A673 (cell line): Measurements from ENCODE around the gene HPCAL1. TPM values are rescaled to one million over a fixed set of nuclear protein-coding genes. Genes with fewer than 3 reads are reported as not detected.

Experiments
- BruUV-seq: library from RNA; stranded (reverse); fragments of 400-500 nt; replicated peaks from 2 replicates; lab custom pipeline; 2021; lab: Mats Ljungman, UMichigan
- CTCF ChIA-PET: fragments of 300-600 bp; sonication (Branson Sonifier 250); formaldehyde crosslinking; loops from one replicate; lab custom pipeline; 2022; ENCODE audit warnings: antibody characterized with exemption; lab: Charles Lee
- POLR2A ChIA-PET: fragments of 300-600 bp; sonication (Branson Sonifier 250); formaldehyde crosslinking; loops from one replicate; lab custom pipeline; 2022; ENCODE audit warnings: antibody characterized with exemption; ENCODE audit not compliant: low non-redundant PET; lab: Charles Lee
- DNase-seq: peaks from one replicate; pipeline ENCODE4 v3.0.0-alpha.2; 2015; ENCODE audit warnings: low spot score
- H3K27ac ChIP-seq: fragments of 200-600 bp; sonication (generic); 2 replicates; pipeline ENCODE4 v1.5.1; 2016; ENCODE audit warnings: mixed run types, low read depth, mild to moderate bottlenecking, mixed read lengths, antibody characterized with exemption, low read length; ENCODE audit not compliant: poor library complexity, severe bottlenecking
- H3K27me3 ChIP-seq: fragments of 200-600 bp; sonication (generic); replicated peaks from 2 replicates; pipeline ENCODE4 v1.6.1; 2017; ENCODE audit warnings: mixed run types, low read depth, mild to moderate bottlenecking, mixed read lengths, antibody characterized with exemption, low read length; ENCODE audit not compliant: insufficient read depth, poor library complexity
- H3K36me3 ChIP-seq: fragments of 200-600 bp; sonication (generic); 2 replicates; pipeline ENCODE4 v1.6.1; 2016; ENCODE audit warnings: mixed run types, mild to moderate bottlenecking, mixed read lengths, antibody characterized with exemption, low read length; ENCODE audit not compliant: insufficient read depth, poor library complexity, severe bottlenecking
- H3K4me1 ChIP-seq: fragments of 200-600 bp; sonication (generic); 2 replicates; pipeline ENCODE4 v1.6.1; 2017; ENCODE audit warnings: mixed run types, mild to moderate bottlenecking, mixed read lengths, antibody characterized with exemption, low read length; ENCODE audit not compliant: insufficient read depth, poor library complexity, severe bottlenecking
- H3K4me3 ChIP-seq: fragments of 200-600 bp; sonication (generic); 2 replicates; pipeline ENCODE4 v1.5.1; 2016; ENCODE audit warnings: low read depth, mixed run types, mild to moderate bottlenecking, mixed read lengths, low read length; ENCODE audit not compliant: poor library complexity, severe bottlenecking
- H3K9me3 ChIP-seq: fragments of 200-600 bp; sonication (generic); 2 replicates; pipeline ENCODE4 v1.6.1; 2016; ENCODE audit warnings: mixed run types, low read depth, mild to moderate bottlenecking, mixed read lengths, antibody characterized with exemption, low read length; ENCODE audit not compliant: poor library complexity, severe bottlenecking
- CTCF ChIP-seq: fragments of 300-800, 200-600 bp; sonication (generic); conservative IDR thresholded peaks from 2 replicates; pipeline ENCODE4 v1.5.1; 2017; ENCODE audit warnings: low read depth, mild to moderate bottlenecking, antibody characterized with exemption, low read length, moderate library complexity, mixed read lengths
- EZH2 ChIP-seq: fragments of 200-600 bp; sonication (generic); IDR thresholded peaks from 2 replicates; pipeline ENCODE4 v1.6.1; 2017; ENCODE audit warnings: borderline replicate concordance, low read depth, mild to moderate bottlenecking, mixed read lengths, antibody characterized with exemption, low read length; ENCODE audit not compliant: poor library complexity, severe bottlenecking
- intact Hi-C: fragments of 100-400 bp; cut with micrococcal nuclease; formaldehyde crosslinking; loops from one replicate; pipeline ENCODE4 v1.10.0; 2022; ENCODE audit not compliant: unreplicated experiment
- total RNA-seq: library from RNA; stranded (reverse); gene quantifications from 2 replicates; pipeline ENCODE4 v1.2.3, GENCODE V29; 2021

HPCAL1 gene
- total RNA-seq, 1 experiment from 2014 or later: 9.7 TPM

GRCh38 chr2:10269711-10270610 is 32.7 kb upstream of the HPCAL1 start:
- BruUV-seq: no TSS peak
- intact Hi-C loops: no loop called here
- POLR2A ChIA-PET: no interaction called here

DNA sequence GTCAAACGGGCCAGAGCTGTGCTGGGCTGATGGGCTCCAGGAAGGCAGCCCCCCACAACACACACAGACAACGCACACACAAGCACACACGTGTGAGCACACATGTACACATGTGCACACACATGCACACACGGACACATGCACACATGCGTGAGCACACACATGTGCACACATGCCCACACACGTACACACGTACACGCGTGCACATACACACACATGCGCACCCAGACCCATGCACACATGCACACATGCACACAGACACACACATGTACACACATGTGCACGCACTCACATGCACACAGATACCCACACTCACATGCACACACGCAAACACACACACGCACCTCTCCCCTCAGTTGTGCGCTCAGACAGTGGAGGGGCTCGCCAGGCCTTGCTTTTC is 31.2 kb upstream of the HPCAL1 start:
- DNase-seq: no peak
- Histone ChIP-seq H3K27ac (no peak overlapping the region), H3K36me3 (no peaks in the 10 kb centered on the region), H3K27me3 (no peaks in the 10 kb centered on the region), H3K4me1 (no peaks in the 10 kb centered on the region), H3K9me3 (no peaks in the 10 kb centered on the region), H3K4me3 (no peak overlapping the region)
- intact Hi-C loops: no loop called here
- CTCF ChIA-PET: interaction anchor here (0.7 kb wide), 1 partner anchor 458 kb away, joined by 3 read pairs; no protein-coding TSS in a partner anchor
- POLR2A ChIA-PET: no interaction called here
- TF ChIP-seq CTCF (no peak), EZH2 (no peak)
- BruUV-seq: no TSS peak

More at GRCh38 chr2:10269711-10270610, 32.7 kb upstream of the HPCAL1 start:
- Histone ChIP-seq H3K4me1 (no peaks in the 10 kb centered on the region), H3K4me3 (no peak overlapping the region), H3K27me3 (no peaks in the 10 kb centered on the region), H3K36me3 (no peaks in the 10 kb centered on the region), H3K27ac (no peak overlapping the region), H3K9me3 (no peaks in the 10 kb centered on the region)
- no peak for TF ChIP-seq CTCF
- no peak for TF ChIP-seq EZH2
- CTCF ChIA-PET: no interaction called here
- no peak for DNase-seq

DNA sequence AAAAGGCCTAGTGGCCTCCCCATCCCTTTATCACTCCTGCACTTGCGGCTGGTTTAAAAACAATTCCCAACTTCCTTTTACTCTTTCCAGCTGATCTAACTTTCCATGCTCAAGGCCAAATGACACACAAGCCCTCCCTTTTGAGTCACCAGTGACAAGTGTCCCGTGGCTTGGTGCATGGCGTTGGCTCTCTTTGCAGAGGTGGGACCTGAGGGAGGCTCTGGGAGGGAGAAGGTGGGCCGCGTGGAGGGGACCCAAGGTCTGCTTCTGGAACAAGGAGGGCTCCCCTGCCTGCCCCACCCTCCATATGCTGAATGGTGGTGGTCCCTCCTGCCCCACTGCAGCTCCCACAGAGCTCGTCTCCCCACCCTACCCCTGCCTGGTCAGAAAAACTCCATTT is 30.8 kb upstream of the HPCAL1 start:
- H3K27ac ChIP-seq: no peak overlapping the region
- no peaks in the 10 kb centered on the region for H3K36me3 ChIP-seq
- TF ChIP-seq EZH2 (no peak), CTCF (no peak)
- H3K4me3 ChIP-seq: no peak overlapping the region
- H3K27me3 ChIP-seq: no peaks in the 10 kb centered on the region
- ChIA-PET CTCF (no interaction called here), POLR2A (no interaction called here)
- no peak for DNase-seq
- no TSS peak for BruUV-seq
- no peaks in the 10 kb centered on the region for H3K9me3 ChIP-seq
- H3K4me1 ChIP-seq: no peaks in the 10 kb centered on the region
- intact Hi-C loops: no loop called here
